Raji (cell line): ENCODE data around the gene WDR19.

Experiments used
- POLR2A ChIP-seq: IDR thresholded peaks from 2 replicates; pipeline ENCODE4 v1.6.1; 2011; ENCODE audit warnings: low read depth, low read length, control low read depth; ENCODE audit not compliant: insufficient read depth

The WDR19 gene

DNA sequence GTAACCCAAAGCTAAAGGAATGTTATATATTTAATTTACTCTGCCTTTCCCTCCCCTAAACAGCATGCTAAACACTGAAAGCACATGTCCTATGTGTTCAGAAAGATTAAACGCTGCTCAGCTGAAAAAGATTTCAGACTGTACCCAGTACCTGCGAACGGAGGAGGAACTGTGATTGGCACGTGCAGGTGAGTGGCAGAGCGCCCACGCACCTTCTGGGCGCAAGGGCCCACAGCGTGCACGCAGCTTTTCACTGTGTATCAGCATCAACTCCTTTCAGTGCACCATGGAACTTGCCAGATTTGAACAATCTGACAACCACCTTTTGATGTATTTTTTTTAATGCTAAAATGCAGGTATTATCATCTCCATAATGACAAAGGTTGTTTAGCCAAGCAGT, 96.1 kb downstream of the WDR19 start:
- no peak for TF ChIP-seq POLR2A

DNA sequence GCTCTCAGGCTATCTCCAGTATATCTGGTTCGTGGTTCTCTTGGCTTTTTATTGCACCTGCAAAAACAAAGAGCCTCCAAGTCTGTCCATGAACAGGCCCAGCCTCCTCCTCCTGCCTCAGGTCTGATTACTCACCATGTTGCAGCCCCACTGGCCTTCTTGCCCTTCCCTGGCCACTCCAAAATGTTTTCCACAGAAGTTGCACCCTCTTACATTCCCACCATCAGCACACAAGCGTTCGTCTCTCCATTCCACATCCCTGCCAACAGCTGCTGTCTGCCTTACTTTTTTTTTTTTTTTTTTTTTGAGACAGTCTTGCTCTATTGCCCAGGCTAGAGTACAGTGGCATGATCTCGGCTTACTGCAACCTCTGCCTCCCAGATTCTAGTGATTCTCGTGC, 97.1 kb downstream of the WDR19 start:
- TF ChIP-seq POLR2A = no peak

DNA sequence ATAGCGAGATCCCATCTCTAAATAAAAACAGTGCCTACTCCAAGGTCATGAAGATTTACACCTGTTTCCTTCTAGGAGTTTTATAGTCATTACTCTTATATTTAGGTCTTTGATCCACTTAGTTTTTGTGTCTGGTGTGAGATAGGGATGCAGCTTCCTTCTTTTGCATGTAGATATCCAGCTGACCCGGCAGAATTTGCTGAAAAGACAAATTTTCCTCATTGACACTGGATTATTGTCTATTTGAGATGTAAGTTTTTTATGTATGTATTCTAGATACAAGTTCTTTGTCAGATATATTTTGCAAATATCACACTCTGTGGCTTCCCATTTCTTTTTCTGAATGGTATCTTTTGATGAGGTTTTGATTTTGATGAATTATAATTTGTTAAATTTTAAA, 98.4 kb downstream of the WDR19 start:
- no peak for TF ChIP-seq POLR2A

DNA sequence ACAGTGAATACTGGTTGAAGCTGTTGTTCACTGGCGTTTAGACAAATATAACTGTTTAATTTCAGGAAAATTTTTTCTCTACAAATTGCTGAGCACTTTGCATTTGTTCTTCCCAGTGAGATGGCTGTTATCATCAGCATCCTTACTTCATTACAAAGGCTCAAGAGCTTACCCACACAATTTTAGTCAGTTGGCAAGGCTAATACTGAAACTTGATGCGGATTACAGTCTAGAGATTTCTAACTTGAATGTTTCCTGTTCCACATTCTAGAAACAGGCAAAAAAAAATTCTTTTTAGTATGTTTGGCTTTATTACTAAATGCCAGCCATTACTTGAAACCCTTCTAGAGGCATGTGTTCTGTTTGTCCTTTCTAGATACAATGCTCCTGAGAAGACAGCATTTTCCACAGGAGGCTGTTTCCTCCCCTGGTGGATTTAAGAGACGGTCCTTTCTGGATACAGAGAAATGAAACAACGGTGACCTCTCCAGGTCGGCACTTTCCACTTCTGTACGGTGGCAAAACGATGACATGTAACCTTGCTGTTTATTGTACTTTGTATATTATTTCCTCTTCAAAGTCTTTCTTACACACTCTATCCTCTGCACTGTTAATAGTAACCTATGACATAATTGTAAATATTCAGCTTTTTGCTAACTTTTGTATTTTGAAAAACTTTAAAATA, 102.9 kb downstream of the WDR19 start:
- TF ChIP-seq POLR2A = no peak

DNA sequence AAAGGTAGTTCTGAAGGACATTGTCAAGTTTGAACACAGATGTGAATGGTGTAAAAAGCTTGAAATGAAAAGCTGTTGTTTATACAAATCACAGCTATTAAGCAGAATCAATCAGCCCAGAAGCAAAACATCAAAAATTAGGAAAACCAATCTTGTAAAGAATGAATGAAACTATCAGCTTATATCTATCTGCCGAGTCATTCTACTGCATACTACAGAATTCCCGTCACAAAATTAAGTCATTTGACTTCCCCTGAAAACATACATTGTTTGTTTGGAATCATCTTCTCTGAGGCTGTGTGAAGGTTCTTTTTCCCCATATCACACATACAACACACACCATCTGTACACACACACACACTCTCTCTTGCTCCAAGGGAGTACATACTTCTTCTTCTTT, 103.5 kb downstream of the WDR19 start:
- no peak for TF ChIP-seq POLR2A

DNA sequence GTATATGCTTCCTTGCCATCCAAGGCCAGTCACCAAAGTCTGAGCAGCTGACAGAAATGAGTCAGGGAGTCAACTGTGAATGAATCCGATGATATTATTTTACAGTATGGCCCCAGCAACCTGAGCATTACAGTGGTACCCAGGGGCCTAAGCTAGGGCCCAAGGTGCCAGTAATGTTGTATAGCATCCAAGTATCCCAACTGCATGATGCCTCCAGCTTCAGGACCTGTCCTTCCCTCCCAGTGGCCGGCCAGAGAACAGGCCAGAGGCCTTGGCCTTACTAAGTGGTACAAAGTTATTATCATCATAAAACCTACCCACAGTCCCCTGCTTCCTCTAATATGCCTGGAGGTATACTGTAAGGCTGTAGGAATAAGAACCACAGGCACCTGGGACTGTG, 103.9 kb downstream of the WDR19 start:
- TF ChIP-seq POLR2A = no peak

DNA sequence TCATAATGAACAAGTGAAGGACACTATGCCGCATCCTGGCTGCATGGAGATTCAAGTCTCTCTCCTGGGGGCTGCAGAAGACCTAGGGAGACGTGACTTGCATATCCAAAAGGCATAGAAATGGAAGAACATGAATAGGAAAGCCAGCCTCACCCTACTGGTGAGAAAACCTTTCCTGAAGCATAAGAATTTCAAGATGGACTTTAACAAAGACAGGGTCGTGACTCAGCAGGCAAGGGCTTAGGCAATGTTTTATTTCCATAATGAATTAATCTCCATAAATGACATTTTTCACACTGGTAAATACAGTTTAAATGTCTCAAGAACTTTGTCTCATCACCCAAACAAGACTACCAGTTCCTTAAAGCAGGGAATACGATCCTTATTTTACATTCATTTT, 104.9 kb downstream of the WDR19 start:
- TF ChIP-seq POLR2A = no peak

DNA sequence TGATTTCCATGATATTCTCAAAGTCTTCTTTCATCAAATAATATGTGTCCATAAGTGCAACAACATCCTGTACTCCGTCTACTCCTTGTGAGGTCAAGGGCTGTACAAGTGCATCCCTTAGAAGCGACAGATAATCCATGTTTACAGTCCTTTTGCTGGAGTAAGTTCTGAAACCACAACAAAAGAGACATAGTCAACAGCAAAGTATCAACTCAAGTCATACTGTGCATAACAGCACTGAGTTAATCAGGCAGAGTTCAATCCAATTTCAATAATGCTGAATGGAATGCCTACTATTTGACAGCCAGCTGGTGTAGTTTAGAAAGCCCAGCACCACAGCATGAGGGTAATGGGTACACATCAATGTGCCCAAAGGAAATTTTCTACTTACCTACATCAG, 109.4 kb downstream of the WDR19 start:
- TF ChIP-seq POLR2A = no peak

DNA sequence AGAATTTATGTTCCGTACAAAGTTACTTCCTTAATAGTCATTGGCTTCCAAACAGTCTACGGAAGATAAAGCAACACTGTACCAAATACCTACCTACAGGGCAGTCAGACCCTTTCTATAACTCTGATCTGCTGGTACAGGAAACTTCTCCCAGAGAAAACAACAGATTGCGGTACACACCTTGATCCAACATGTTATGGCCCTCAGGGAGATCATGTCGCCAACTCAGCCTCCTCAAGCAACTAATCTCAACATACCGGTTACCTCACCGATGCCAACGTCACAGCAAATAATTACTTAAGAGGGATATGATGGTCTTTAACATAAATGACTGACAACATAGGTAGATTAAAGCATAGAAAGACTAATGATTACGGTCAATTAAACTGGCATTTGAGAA, 113.5 kb downstream of the WDR19 start:
- TF ChIP-seq POLR2A = no peak

DNA sequence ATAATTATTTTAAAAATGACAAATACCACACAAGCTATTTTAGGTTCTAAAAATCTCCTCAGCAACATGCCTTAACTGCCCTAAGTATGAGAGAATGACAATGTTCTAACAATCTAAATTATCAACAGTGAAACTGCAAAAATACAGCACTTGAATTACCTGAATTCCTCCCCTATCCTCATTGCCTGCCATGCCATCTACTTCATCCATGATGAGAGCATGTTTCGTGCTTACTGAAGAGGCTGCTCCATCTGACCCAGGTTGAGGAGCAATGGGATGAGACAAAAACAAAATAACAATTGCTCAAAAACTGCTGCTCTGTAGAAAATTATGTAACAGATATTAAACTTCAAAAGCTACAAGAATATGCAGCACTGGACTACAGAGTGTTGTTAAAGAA, 120.6 kb downstream of the WDR19 start:
- no peak for TF ChIP-seq POLR2A

DNA sequence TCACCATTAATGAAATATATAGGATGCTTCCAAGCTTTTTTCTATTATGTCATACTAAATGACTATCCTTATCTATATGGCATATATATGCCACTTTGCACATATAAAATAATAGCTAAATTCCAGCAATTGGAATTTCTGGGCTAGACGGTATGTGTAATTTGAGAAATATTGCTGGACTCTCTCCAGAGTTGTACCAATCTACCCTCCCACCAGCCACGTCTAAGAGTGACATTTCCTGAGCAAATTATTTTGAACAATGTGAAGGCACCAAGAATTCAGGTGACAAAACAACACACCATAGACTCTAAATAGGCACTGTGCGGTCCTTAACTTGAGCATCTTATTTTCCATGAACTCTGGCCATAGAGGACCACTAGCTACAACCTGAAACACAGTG, 121.5 kb downstream of the WDR19 start:
- TF ChIP-seq POLR2A = no peak

DNA sequence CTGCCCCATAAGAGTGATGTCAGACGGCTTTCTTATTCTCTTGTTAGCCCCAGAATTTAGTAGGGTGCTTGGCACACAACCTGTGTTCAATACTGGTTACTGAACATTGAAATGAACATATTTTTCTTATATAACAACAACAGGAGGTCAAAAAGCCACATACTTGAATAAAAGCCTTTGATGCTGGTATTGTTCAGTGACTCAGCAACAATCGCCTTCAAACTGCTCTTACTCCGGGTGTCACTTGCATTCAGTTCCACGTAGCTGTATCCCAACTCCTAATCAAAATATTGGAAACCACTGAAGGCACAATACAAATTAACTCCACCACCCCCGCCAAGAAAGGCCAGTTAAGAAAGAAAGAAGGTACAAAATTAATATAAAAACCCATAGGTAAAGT, 122.3 kb downstream of the WDR19 start:
- no peak for TF ChIP-seq POLR2A

DNA sequence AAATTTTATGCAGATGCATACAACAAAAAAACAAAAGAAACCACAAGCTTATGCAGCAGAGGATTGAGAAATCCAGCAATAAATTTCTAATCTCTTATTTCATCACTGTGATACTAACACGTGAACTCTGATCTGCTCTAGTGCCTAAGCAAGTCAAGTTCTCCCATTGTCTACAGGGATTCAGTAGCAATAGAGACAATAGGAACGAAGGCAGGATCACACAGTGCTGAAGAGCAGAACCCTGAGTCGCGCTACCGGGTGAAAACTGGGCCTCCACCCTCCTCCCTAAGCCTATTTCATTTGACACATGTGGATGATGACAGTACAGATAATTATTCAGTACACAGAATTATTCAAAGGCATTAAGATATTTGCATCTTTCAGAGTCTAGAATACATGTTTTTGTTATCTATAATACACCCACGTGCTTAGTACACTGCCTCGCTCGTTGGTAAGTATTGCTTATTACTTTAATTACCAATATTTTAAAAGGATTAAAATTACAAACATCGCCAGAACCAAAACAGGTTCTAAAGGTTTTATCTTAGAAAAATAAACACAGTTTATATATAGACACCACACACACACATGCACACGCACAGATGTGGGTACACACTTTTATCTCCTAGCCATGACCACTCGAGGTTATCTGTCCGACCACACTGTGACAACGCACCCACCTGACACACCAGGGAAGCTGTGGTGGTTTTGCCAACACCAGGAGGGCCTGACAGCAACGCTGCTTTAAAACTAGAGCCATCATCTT, 123.8 kb downstream of the WDR19 start:
- no peak for TF ChIP-seq POLR2A

DNA sequence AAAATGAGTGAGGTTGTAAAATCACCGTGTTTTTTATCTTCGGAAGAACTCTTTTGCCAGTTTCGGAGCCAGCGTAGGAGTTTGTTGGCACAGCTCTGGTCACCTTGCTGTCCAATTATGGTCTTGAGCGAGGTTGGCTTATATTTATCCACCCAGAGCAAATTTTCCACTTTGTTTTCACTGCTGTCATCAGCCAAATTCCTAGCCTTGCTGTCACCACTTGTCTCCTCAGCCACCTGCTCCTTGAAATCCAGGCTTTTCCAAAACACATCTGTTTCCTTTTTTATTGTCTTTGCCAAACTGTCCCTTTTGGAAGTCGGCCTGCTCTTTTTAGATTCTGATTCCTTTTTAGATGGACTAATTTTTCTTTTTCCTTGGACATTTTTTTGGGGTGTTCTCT, 126.3 kb downstream of the WDR19 start:
- TF ChIP-seq POLR2A = no peak

DNA sequence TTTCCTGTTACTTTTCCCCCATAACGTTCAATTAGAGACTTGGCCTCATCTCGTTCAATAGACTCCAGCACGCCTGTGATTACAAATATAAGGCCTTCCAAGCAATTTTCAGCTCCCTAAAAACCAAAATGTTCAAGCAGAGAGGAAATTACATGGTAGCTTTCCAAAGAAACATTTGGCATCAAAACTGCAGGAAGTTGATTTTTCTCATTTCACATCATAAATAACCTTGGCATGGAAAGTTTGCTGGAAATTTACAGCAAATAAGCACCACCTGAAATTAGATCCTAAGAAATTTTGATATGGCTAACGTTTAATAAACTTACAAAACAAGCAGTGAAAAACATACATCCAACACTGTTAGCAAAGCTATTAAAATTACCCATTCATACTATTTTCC, 130.5 kb downstream of the WDR19 start:
- no peak for TF ChIP-seq POLR2A

DNA sequence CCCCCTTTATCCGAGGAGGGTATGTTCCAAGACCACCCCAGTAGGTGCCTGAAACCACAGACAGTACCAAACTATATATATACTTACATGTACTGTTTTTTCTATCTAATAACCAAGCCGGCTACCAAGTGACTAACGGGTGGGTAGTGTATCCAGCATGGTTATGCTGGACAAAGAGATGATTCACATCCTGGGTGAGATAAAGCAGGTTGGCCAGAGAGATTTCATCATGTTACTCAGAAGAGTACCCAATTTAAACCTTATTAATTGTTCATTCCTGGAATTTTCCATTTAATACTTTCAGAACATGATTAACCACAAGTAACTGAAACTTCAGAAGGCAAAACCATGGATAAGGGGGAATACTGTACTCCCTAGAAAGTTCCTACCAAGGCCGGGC, 137.3 kb downstream of the WDR19 start:
- no peak for TF ChIP-seq POLR2A
